Measurements from ENCODE around the gene AOC2.
A peak's percentile ranks its signal among the peaks of the same experiment; 100 is the strongest.

AOC2 gene

DNA sequence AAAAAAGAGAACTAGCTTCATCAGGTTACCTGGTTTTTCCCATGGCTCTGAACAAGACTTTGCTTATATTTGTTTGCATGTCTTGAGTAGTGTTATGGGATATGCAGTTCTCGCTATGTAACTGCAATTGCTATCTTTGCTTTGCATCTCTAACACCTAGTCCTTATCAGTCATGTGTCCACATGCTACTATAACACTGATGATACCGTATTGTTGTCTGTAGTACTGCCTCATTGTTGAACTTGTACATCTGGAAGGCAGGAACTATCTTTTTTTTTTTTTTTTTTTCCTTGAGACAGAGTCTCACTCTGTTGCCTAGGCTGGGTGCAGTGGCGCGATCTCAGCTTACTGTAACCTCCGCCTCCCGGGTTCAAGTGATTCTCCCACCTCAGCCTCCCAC, 8.6 kb upstream of the AOC2 start:
- Histone ChIP-seq H4K20me1 (ENCODE audit: insufficient read depth, low read length, poor library complexity, severe bottlenecking) (peaks cover 12% of the 10 kb centered on the region), H3K4me3 (ENCODE audit: low read length, poor library complexity, severe bottlenecking) (no peak overlapping the region), H2AFZ (ENCODE audit: low read length) (no peak overlapping the region), H3K9me3 (ENCODE audit: insufficient read depth, low read depth, low read length) (no peaks in the 10 kb centered on the region), H3K79me2 (ENCODE audit: insufficient read depth, low read length) (peaks cover 51% of the 10 kb centered on the region), H3K9me2 (replicated peaks; ENCODE audit: low read depth, low read length) (no peaks in the 10 kb centered on the region), H3F3A (ENCODE audit: low read depth) (no peaks in the 10 kb centered on the region), H3K9ac (ENCODE audit: low read depth, low read length, poor library complexity, severe bottlenecking) (no peak overlapping the region), H3K4me1 (ENCODE audit: insufficient read depth, low read length, poor library complexity, severe bottlenecking) (peaks cover 16% of the 10 kb centered on the region), H3K4me2 (ENCODE audit: low read depth, low read length, poor library complexity, severe bottlenecking) (peak overlapping the region; percentile 28), H3K36me3 (ENCODE audit: insufficient read depth, low read length) (peaks cover 31% of the 10 kb centered on the region; the same call in 1 of the 2 replicates), H3K27me3 (ENCODE audit: insufficient read depth, low read length, poor library complexity, severe bottlenecking) (no peaks in the 10 kb centered on the region)
- TF ChIP-seq EZH2phosphoT487 (IDR thresholded peaks at IDR 0.05; ENCODE audit: borderline replicate concordance) (no peak), CTCF (conservative IDR thresholded peaks at IDR 0.05; ENCODE audit: low read length) (no peak)

GRCh38 chr17:42841975-42842685, 2.2 kb upstream of the AOC2 start:
- H3K36me3 ChIP-seq (ENCODE audit: insufficient read depth, low read length): peaks cover 75% of the 10 kb centered on the region; the same call in 1 of the 2 replicates
- no peaks in the 10 kb centered on the region for H3F3A ChIP-seq (ENCODE audit: low read depth)
- no peaks in the 10 kb centered on the region for H3K4me1 ChIP-seq (ENCODE audit: insufficient read depth, low read length, poor library complexity, severe bottlenecking)
- no peaks in the 10 kb centered on the region for H3K9me2 ChIP-seq (replicated peaks; ENCODE audit: low read depth, low read length)
- H3K9me3 ChIP-seq (ENCODE audit: insufficient read depth, low read depth, low read length): no peaks in the 10 kb centered on the region
- H3K27me3 ChIP-seq (ENCODE audit: insufficient read depth, low read length, poor library complexity, severe bottlenecking): no peaks in the 10 kb centered on the region
- no peaks in the 10 kb centered on the region for H4K20me1 ChIP-seq (ENCODE audit: insufficient read depth, low read length, poor library complexity, severe bottlenecking)
- no peak overlapping the region for H3K4me2 ChIP-seq (ENCODE audit: low read depth, low read length, poor library complexity, severe bottlenecking)
- no peak overlapping the region for H3K9ac ChIP-seq (ENCODE audit: low read depth, low read length, poor library complexity, severe bottlenecking)
- H3K4me3 ChIP-seq (ENCODE audit: low read length, poor library complexity, severe bottlenecking): no peak overlapping the region
- no peak for TF ChIP-seq CTCF (conservative IDR thresholded peaks at IDR 0.05; ENCODE audit: low read length)
- no peak for TF ChIP-seq EZH2phosphoT487 (IDR thresholded peaks at IDR 0.05; ENCODE audit: borderline replicate concordance)
- H3K79me2 ChIP-seq (ENCODE audit: insufficient read depth, low read length): peaks cover 7% of the 10 kb centered on the region; the same call in 1 of the 2 replicates
- H2AFZ ChIP-seq (ENCODE audit: low read length): no peak overlapping the region

DNA sequence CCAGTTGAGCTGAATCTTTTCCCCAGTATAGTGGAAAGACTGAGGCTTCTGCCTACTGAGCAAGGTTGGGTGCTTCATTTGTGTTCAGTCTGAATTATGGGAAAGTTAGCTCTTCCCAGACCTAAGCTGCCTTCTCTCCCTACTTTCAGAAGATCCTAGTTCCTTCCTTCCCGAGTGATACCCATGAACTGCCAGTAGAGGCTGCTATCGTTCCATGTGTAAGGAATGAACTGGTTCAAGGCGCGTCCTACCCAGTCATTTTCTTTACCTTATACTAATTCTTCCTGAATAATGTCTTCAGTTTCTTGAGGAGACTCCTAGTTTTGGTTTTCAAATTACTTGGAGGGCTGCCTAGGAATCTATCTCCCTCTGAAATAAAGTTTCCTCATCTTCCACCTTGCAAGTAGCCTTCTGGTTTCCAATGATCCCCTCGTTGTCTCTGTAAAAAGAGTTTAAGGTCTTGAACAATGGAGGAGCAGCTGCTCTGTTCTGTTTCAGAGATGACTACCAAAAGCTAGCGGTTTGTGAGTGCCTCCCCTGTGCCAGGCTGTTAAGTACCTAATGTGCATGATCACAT, 934 bp upstream of the AOC2 start:
- H3K9ac ChIP-seq (ENCODE audit: low read depth, low read length, poor library complexity, severe bottlenecking): no peak overlapping the region
- no peaks in the 10 kb centered on the region for H3F3A ChIP-seq (ENCODE audit: low read depth)

More for the DNA sequence above, 934 bp upstream of the AOC2 start:
- Histone ChIP-seq H3K9me3 (ENCODE audit: insufficient read depth, low read depth, low read length) (no peaks in the 10 kb centered on the region), H3K27me3 (ENCODE audit: insufficient read depth, low read length, poor library complexity, severe bottlenecking) (no peaks in the 10 kb centered on the region), H3K4me3 (ENCODE audit: low read length, poor library complexity, severe bottlenecking) (no peak overlapping the region), H3K36me3 (ENCODE audit: insufficient read depth, low read length) (peaks cover 64% of the 10 kb centered on the region; the same call in 1 of the 2 replicates), H3K9me2 (replicated peaks; ENCODE audit: low read depth, low read length) (no peaks in the 10 kb centered on the region), H2AFZ (ENCODE audit: low read length) (no peak overlapping the region), H3K79me2 (ENCODE audit: insufficient read depth, low read length) (no peaks in the 10 kb centered on the region; the same call in 1 of the 2 replicates), H3K4me1 (ENCODE audit: insufficient read depth, low read length, poor library complexity, severe bottlenecking) (no peaks in the 10 kb centered on the region), H3K4me2 (ENCODE audit: low read depth, low read length, poor library complexity, severe bottlenecking) (no peak overlapping the region), H4K20me1 (ENCODE audit: insufficient read depth, low read length, poor library complexity, severe bottlenecking) (no peaks in the 10 kb centered on the region)
- TF ChIP-seq CTCF (conservative IDR thresholded peaks at IDR 0.05; ENCODE audit: low read length): peak; percentile 81
- TF ChIP-seq EZH2phosphoT487 (IDR thresholded peaks at IDR 0.05; ENCODE audit: borderline replicate concordance): no peak
